ENCODE measurements around the gene PKP4.

The PKP4 gene

GRCh38 chr2:158668001-158668765 lies 211.4 kb downstream of the PKP4 start:
- Histone ChIP-seq H3K79me2 (ENCODE audit: insufficient read depth, low read depth) (no peaks in the 10 kb centered on the region), H3K36me3 (ENCODE audit: insufficient read depth) (no peaks in the 10 kb centered on the region; the same call in 1 of the 2 replicates), H4K20me1 (ENCODE audit: insufficient read depth) (no peaks in the 10 kb centered on the region), H3K4me3 (IDR thresholded peaks at IDR 0.05; ENCODE audit: insufficient read depth, low read depth, low read length) (no peak overlapping the region), H3K4me1 (ENCODE audit: low read depth, poor library complexity, severe bottlenecking) (peaks cover 15% of the 10 kb centered on the region), H3K4me2 (no peak overlapping the region), H3K27me3 (ENCODE audit: insufficient read depth, low read depth) (no peaks in the 10 kb centered on the region), H3K27ac (no peak overlapping the region), H3K9ac (no peak overlapping the region), H2AFZ (ENCODE audit: low read depth) (no peak overlapping the region)
- TF ChIP-seq CTCF (conservative IDR thresholded peaks at IDR 0.05; ENCODE audit: low read depth, low read length): no peak

GRCh38 chr2:158670292-158670691 lies 213.5 kb downstream of the PKP4 start:
- Histone ChIP-seq H3K79me2 (ENCODE audit: insufficient read depth, low read depth) (no peaks in the 10 kb centered on the region), H2AFZ (ENCODE audit: low read depth) (no peak overlapping the region), H3K27me3 (ENCODE audit: insufficient read depth, low read depth) (no peaks in the 10 kb centered on the region), H3K9ac (no peak overlapping the region), H4K20me1 (ENCODE audit: insufficient read depth) (no peaks in the 10 kb centered on the region), H3K4me1 (ENCODE audit: low read depth, poor library complexity, severe bottlenecking) (peaks cover 7% of the 10 kb centered on the region), H3K27ac (no peak overlapping the region), H3K4me3 (IDR thresholded peaks at IDR 0.05; ENCODE audit: insufficient read depth, low read depth, low read length) (no peak overlapping the region), H3K4me2 (no peak overlapping the region), H3K36me3 (ENCODE audit: insufficient read depth) (peaks cover 2% of the 10 kb centered on the region; the same call in 1 of the 2 replicates)
- no peak for TF ChIP-seq CTCF (conservative IDR thresholded peaks at IDR 0.05; ENCODE audit: low read depth, low read length)

GRCh38 chr2:158671360-158672245 lies 214.9 kb downstream of the PKP4 start:
- no peak for TF ChIP-seq CTCF (conservative IDR thresholded peaks at IDR 0.05; ENCODE audit: low read depth, low read length)
- Histone ChIP-seq H3K9ac (no peak overlapping the region), H2AFZ (ENCODE audit: low read depth) (no peak overlapping the region), H3K36me3 (ENCODE audit: insufficient read depth) (peaks cover 3% of the 10 kb centered on the region; the same call in 1 of the 2 replicates), H3K27ac (no peak overlapping the region), H3K4me1 (ENCODE audit: low read depth, poor library complexity, severe bottlenecking) (no peaks in the 10 kb centered on the region), H3K27me3 (ENCODE audit: insufficient read depth, low read depth) (no peaks in the 10 kb centered on the region), H3K4me2 (no peak overlapping the region), H3K79me2 (ENCODE audit: insufficient read depth, low read depth) (no peaks in the 10 kb centered on the region), H4K20me1 (ENCODE audit: insufficient read depth) (no peaks in the 10 kb centered on the region), H3K4me3 (IDR thresholded peaks at IDR 0.05; ENCODE audit: insufficient read depth, low read depth, low read length) (no peak overlapping the region)

DNA sequence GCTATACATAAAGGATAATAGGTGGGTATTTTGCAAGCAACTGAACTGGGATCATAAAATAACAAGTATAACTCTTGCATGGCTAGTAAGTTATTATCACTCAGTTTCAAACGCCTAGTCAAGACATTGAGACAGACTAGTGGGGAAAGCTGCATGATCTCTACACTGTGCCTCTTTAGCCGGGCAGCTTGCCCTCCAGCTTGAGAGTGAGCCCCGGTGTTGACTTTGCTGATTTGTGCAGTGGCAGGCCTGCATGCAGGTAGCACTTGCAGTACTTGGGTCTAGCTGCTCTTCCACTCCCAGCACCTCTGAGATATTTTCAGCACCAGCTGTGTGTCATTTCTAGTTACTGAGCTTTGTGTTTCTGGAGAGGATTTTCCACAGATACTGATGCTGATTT lies 219.5 kb downstream of the PKP4 start:
- Histone ChIP-seq H3K36me3 (ENCODE audit: insufficient read depth) (peaks cover 6% of the 10 kb centered on the region; the same call in 1 of the 2 replicates), H3K4me1 (ENCODE audit: low read depth, poor library complexity, severe bottlenecking) (no peaks in the 10 kb centered on the region), H4K20me1 (ENCODE audit: insufficient read depth) (no peaks in the 10 kb centered on the region), H3K27me3 (ENCODE audit: insufficient read depth, low read depth) (no peaks in the 10 kb centered on the region), H3K79me2 (ENCODE audit: insufficient read depth, low read depth) (no peaks in the 10 kb centered on the region), H3K9ac (no peak overlapping the region), H3K4me3 (IDR thresholded peaks at IDR 0.05; ENCODE audit: insufficient read depth, low read depth, low read length) (no peak overlapping the region), H3K4me2 (no peak overlapping the region), H2AFZ (ENCODE audit: low read depth) (no peak overlapping the region), H3K27ac (no peak overlapping the region)
- TF ChIP-seq CTCF (conservative IDR thresholded peaks at IDR 0.05; ENCODE audit: low read depth, low read length): no peak
